Measurements from ENCODE around the gene CR1.

- TF ChIP-seq POLR2A (IDR thresholded peaks at IDR 0.05; ENCODE audit: low read length): no peak
- no peak for TF ChIP-seq GATA1 (IDR thresholded peaks at IDR 0.05; ENCODE audit: low read depth, low read length)
Observed at GRCh38 chr1:207627496-207627895, 131.5 kb downstream of the CR1 start.
